ENCODE data around the gene KLF13.

- TF ChIP-seq CTCF (IDR thresholded peaks at IDR 0.05) (no peak), POLR2A (IDR thresholded peaks at IDR 0.05) (no peak), EP300 (IDR thresholded peaks at IDR 0.05) (no peak)
Measured at GRCh38 chr15:31404345-31404744, 77.7 kb downstream of the KLF13 start.

Data from sigmoid colon (tissue), 4 donors.